ENCODE measurements around the gene RBCK1.
A peak's percentile ranks its signal among the peaks of the same experiment; 100 is the strongest.
"Not testable (repeated sequence)": the region's sequence is repeated elsewhere in the genome, so short reads cannot be mapped to it uniquely, and the experiment has no call there.

RBCK1 gene

GRCh38 chr20:440148-440547, 32.0 kb downstream of the RBCK1 start:
- no peak for DNase-seq

- no peak for DNase-seq
Measured at GRCh38 chr20:440636-441035, 32.5 kb downstream of the RBCK1 start.

- DNase-seq = no peak
Measured at GRCh38 chr20:443223-443775, 35.2 kb downstream of the RBCK1 start.

GRCh38 chr20:444117-444516, 36.0 kb downstream of the RBCK1 start:
- DNase-seq = no peak

- no peak for DNase-seq
Measured at GRCh38 chr20:444862-445426, 36.8 kb downstream of the RBCK1 start.

GRCh38 chr20:445514-446336, 37.6 kb downstream of the RBCK1 start:
- DNase-seq = no peak

- DNase-seq = not testable (repeated sequence)
Measured at GRCh38 chr20:452021-452420, 43.9 kb downstream of the RBCK1 start.

- DNase-seq = no peak
Measured at GRCh38 chr20:454951-455350, 46.9 kb downstream of the RBCK1 start.

GRCh38 chr20:458776-459175, 50.7 kb downstream of the RBCK1 start:
- no peak for DNase-seq

- no peak for DNase-seq
Measured at GRCh38 chr20:460180-460579, 52.1 kb downstream of the RBCK1 start.

- DNase-seq = no peak
Measured at GRCh38 chr20:460707-461106, 52.6 kb downstream of the RBCK1 start.

- DNase-seq = peak; percentile 79
Measured at GRCh38 chr20:461254-462198, 53.4 kb downstream of the RBCK1 start.

- DNase-seq = peak; percentile 90
Measured at GRCh38 chr20:462199-462991, 54.3 kb downstream of the RBCK1 start, which contains the start of gene TBC1D20. Gene TBC1D20, minus strand, starts transcription at chr20:462533. Its CDS starts 128 bp downstream, at chr20:462405.

GRCh38 chr20:467755-468154, 59.7 kb downstream of the RBCK1 start:
- no peak for DNase-seq

GRCh38 chr20:469746-470490, 61.8 kb downstream of the RBCK1 start:
- no peak for DNase-seq

- no peak for DNase-seq
Measured at GRCh38 chr20:472137-472846, 64.2 kb downstream of the RBCK1 start.

- DNase-seq = no peak
Measured at GRCh38 chr20:472889-473292, 64.8 kb downstream of the RBCK1 start.

GRCh38 chr20:474581-474980, 66.5 kb downstream of the RBCK1 start:
- DNase-seq = no peak

GRCh38 chr20:475463-476357, 67.6 kb downstream of the RBCK1 start:
- no peak for DNase-seq

Data from right forelimb (tissue), 1 donor.